ENCODE measurements around the gene GPR12. TPM values are rescaled to one million over a fixed set of nuclear protein-coding genes. Genes with fewer than 3 reads are reported as not detected.
"Not testable (repeated sequence)": the region's sequence is repeated elsewhere in the genome, so short reads cannot be mapped to it uniquely, and the experiment has no call there.

GPR12 gene
- total RNA-seq, 2 donors from 2014 or later = not detected

DNA sequence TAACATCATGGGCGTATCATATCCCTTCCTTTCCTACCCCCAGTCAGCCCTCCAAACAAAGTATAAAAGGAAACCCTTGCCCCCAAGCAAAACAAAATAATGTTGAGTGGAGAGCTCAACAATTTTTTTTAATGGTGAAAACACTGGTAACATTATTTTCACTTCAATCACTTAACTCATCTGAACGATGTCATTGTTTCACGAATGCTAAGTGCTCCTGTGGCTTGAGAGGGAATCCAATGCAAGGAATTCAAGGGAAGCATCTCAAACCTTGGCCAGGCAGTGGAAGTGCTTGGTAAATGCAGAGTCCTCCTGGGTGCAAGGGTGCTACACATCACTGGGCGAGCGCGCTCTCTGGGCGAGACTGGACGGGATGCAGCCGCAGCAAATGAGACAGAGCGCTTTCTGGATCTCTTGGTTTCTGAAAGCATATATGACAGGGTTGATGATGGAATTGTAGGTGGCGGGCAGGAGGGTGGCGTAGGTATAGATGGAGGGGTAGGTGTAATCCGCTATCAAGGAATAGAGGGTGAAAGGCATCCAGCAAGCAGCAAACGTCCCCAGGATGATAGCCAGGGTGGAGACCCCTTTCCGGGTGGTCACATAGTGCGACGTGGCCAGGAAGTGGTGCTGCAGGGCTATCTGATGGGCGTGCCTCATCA lies 2.0 kb downstream of the GPR12 start:
- no peaks in the 10 kb centered on the region for H3K9me3 Mint-ChIP-seq
- no peak overlapping the region for H3K27ac Mint-ChIP-seq
- ATAC-seq (no peak), DNase-seq (ENCODE audit: low spot score in 2 of 2) (no peak)
- peaks cover 0 to 20% of the 10 kb centered on the region in 2 donors for H3K36me3 Mint-ChIP-seq

DNA sequence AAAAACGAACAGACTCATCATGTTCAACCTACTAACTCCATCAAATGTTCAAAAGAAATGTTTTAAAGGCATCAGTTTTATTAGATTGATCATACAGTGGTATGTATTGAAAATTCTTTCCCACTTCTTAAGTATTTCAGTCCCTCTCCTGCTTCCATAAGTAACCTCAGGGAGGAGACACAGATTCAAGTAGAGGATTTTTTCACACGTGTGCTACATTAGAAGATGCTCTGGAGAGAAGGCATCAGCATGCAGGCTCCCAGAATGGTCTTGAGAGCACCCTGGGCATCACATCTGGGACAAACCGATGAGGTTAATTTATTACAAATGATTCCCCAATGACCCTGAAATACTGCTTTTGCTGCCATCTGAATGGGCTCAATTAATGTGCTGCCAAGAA lies 3.6 kb downstream of the GPR12 start:
- Mint-ChIP-seq H3K36me3 (peaks cover 0 to 18% of the 10 kb centered on the region in 2 donors), H3K9me3 (no peaks in the 10 kb centered on the region), H3K27ac (no peak overlapping the region)
- no peak for DNase-seq (ENCODE audit: low spot score in 2 of 2)
- ATAC-seq = no peak

DNA sequence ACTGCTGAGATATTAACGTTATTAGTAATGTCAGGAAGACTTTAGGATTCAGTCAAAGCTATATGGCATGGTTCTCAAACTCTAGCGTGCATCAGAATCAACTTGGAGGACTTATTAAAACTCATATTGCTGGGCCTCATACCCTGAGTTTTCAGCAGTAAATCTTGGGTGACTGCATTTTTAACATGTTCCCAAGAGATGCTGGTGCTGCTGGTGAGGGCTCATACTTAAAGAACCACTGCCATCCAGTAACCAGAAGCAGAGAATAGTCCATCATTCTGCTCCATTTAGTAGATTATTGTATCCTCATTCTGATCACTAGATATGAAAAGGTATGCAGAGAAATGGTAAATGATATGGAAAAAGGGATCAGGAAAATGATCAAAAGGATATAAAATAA lies 7.9 kb downstream of the GPR12 start:
- DNase-seq (ENCODE audit: low spot score in 2 of 2) (no peak), ATAC-seq (no peak)
- no peaks in the 10 kb centered on the region for H3K9me3 Mint-ChIP-seq
- no peaks in the 10 kb centered on the region for H3K36me3 Mint-ChIP-seq
- H3K27ac Mint-ChIP-seq = no peak overlapping the region

DNA sequence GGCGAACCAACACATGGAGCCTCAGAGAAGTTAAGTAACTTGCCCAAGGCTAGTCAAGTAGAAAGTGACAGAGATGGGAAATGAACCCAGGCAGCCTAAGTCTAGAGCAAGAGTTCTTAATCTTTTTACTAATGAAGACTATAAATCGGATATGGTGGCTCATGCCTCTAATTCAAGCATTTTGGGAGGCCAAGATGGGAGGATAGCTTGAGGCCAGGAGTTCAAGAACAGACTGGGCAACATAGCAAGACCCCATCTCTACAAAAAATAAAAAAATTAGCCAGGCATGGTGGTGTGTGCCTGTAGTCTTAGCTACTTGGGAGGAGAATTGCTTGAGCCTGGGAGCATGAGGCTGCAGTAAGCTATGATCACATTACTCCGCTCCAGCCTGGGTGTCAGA lies 10.7 kb downstream of the GPR12 start:
- no peak for DNase-seq (ENCODE audit: low spot score in 2 of 2)
- Mint-ChIP-seq H3K9me3 (no peaks in the 10 kb centered on the region), H3K36me3 (no peaks in the 10 kb centered on the region), H3K27ac (no peak overlapping the region)
- ATAC-seq = no peak

DNA sequence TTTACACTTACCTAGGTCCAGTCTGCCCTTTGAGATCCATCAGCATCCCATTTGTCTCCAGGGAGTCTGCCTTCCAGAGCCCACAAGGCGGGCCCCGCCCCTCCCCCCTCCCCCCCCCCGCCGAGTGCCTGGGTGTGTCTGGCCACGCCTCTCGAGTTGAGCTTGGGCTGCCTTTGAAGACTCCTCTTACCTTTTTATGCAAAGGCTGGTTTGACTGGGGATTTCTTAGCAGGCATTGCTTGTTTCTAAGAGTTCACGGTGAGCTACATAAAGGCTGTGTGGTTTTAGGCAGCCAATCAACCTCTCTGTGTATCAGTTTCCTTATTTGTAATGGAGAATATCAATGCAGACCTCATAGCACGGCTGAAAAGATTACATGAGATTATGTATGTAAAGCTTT lies 11.3 kb downstream of the GPR12 start:
- ATAC-seq (peak in 1 of 2 donors; percentile 66), DNase-seq (ENCODE audit: low spot score in 2 of 2) (no peak)
- Mint-ChIP-seq H3K27ac (no peak overlapping the region), H3K9me3 (no peaks in the 10 kb centered on the region), H3K36me3 (no peaks in the 10 kb centered on the region)

DNA sequence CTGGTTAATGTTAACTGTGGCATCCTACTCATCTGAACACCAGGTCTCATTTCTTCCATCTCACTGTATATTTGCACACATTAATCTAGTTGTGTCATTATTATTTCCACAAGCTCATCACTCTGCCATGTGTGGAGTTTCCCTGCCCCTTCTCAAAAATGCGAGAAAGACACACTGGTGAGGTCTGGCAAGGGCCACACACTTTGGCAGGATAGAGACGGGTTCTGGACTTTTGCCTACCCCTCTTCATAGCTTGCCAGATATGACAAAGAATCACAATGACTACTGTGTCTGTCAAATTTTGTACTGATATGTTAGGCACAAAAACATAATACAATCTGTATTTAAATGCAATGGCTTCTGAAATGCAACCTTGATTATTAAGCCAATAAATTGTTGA lies 12.9 kb downstream of the GPR12 start:
- ATAC-seq (no peak), DNase-seq (ENCODE audit: low spot score in 2 of 2) (no peak)
- H3K36me3 Mint-ChIP-seq = no peaks in the 10 kb centered on the region
- H3K9me3 Mint-ChIP-seq = no peaks in the 10 kb centered on the region
- H3K27ac Mint-ChIP-seq = no peak overlapping the region

DNA sequence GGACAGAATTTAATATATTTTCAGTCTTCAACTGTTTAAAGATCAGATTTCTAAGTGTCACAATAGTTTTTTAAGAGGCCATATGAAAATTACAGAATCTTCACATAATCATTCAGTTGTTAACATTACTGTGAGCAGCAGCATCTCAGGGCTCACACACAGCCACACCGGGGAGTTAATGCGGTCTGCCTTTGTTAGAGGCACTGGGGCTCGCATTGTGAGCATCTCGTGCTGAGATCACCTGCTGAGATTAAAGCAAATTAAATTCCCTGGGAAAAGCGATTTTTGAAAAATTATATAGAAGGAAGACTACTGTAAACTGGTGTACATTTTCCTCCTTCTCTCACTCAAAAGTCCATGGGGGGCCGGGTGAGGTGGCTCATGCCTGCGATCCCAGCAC lies 16.6 kb downstream of the GPR12 start:
- DNase-seq (ENCODE audit: low spot score in 2 of 2) (no peak), ATAC-seq (no peak)
- H3K9me3 Mint-ChIP-seq = peaks cover 5 to 6% of the 10 kb centered on the region in 2 donors
- peaks cover 6 to 7% of the 10 kb centered on the region in 2 donors for H3K36me3 Mint-ChIP-seq
- no peak overlapping the region for H3K27ac Mint-ChIP-seq

DNA sequence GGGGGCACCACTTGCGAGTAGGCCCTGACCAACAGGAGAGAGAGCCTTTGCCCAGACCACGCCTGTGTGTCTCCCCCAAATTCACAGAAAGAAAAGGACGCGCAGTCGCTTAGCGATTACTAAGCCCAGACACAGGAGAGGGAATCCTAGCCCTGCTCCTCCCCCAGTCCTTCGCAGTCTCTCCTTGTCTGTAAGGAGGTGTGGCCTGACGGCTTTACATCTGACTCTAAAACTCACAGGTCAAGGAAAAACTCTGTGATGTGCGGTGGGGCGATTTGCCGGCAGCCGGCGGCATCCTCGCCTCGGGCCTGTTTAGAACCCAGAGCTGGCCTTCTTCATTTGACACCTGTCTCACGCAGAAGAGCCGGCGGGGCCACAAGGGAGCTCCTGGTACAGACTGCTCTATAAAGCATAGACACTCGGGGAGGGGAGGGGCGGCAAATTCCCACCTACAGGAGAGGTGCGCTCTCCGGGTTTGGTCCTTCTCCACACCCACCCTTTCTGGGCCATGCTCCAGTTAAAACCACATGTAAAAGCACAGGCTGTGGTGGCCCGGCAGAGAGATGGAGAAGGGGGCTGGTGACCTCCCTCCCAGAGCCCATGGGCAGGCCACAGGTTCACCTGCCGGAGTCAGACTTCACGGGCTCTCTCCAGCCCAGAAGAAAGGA lies 17.8 kb downstream of the GPR12 start:
- Mint-ChIP-seq H3K27ac (no peak overlapping the region), H3K36me3 (peaks cover 14 to 17% of the 10 kb centered on the region in 2 donors), H3K9me3 (peaks cover 7 to 15% of the 10 kb centered on the region in 2 donors)
- no peak for ATAC-seq
- DNase-seq (ENCODE audit: low spot score in 2 of 2) = no peak

DNA sequence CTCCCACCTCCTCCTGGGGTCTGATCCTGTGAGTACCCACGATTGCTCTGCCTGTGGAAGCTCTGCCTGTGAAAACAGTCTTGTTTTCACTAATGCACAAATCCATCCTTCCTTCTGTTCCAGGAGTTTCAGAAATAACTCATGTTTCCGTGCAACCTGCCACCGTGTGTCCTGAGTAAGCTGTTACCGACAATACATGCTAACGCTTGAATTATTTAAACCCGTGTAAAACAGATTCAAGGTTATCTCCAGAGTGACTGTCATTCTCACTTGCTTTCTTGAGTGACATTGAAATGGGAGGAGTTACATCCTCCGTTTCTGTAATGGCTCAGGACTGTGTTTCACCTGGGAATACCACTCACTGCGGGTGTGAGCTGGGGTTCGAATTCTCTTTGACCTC lies 24.9 kb downstream of the GPR12 start:
- no peak for ATAC-seq

DNA sequence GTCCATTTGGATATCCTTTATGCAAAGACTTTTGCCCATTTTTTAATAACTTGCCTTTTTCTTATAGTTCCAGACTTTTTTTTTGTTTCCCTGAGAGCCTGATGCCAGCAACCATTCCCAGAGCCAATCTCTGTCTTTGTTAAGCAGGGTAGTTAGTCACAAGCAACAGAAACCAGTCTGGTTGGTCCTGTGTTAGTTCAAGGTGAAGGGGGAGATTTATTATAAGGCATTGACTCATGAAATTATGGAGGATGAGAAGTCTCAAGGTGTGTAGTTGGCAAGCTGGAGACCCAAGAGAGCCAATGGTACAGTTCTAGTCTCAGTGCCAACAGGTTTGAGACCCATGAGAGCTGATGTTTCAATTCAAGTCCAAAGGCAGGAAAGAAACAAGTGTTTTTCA lies 33.0 kb downstream of the GPR12 start:
- Mint-ChIP-seq H3K27ac (no peak overlapping the region), H3K9me3 (peaks cover 0 to 1% of the 10 kb centered on the region in 2 donors), H3K36me3 (no peaks in the 10 kb centered on the region)
- DNase-seq (ENCODE audit: low spot score in 2 of 2) (no peak), ATAC-seq (no peak)

More for the DNA sequence above, 24.9 kb downstream of the GPR12 start:
- Mint-ChIP-seq H3K36me3 (peaks cover 14 to 22% of the 10 kb centered on the region in 2 donors), H3K27ac (no peak overlapping the region), H3K9me3 (peaks cover 10 to 18% of the 10 kb centered on the region in 2 donors)
- no peak for DNase-seq (ENCODE audit: low spot score in 2 of 2)

DNA sequence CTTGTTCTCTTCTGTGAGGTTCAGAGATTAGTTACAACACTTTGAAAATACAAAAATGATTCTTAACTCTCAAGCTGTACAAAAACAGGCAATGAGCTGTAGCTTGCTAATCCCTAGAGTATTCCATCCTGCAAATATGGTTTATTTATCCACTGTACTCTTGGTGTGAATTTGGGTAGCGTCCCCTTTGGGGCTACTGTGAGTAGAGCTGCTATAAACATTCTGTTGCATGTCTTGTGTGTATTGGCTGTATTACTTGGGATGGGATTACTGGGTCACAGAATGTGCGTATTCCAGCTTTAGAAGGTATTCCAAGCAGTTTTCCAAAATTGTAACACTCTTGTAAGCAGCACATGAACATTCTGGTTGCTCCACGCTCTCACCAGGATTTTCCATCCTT lies 33.5 kb downstream of the GPR12 start:
- no peak for ATAC-seq
- H3K36me3 Mint-ChIP-seq = no peaks in the 10 kb centered on the region
- DNase-seq (ENCODE audit: low spot score in 2 of 2) = no peak
- peaks cover 0 to 5% of the 10 kb centered on the region in 2 donors for H3K9me3 Mint-ChIP-seq
- H3K27ac Mint-ChIP-seq = no peak overlapping the region

DNA sequence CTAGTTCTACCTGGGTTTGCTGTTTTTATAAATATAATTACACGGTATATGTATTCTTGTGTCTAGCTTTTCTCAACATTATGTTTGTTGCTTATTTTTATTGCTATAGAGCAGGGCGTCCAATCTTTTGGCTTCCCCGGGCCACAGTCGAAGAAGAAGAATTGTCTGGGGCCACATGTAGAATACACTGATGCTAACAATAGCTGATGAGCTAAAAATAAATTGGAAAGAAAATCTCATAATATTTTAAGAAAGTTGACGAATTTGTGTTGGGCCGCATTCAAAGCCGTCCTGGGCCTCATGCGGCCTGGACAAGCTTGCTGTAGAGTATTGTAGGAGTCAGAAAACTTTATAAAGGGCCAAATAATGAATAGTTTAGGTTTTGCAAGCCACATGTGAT lies 33.9 kb downstream of the GPR12 start:
- DNase-seq (ENCODE audit: low spot score in 2 of 2) (no peak), ATAC-seq (no peak)
- H3K36me3 Mint-ChIP-seq = no peaks in the 10 kb centered on the region
- H3K9me3 Mint-ChIP-seq = peaks cover 0 to 5% of the 10 kb centered on the region in 2 donors
- no peak overlapping the region for H3K27ac Mint-ChIP-seq

DNA sequence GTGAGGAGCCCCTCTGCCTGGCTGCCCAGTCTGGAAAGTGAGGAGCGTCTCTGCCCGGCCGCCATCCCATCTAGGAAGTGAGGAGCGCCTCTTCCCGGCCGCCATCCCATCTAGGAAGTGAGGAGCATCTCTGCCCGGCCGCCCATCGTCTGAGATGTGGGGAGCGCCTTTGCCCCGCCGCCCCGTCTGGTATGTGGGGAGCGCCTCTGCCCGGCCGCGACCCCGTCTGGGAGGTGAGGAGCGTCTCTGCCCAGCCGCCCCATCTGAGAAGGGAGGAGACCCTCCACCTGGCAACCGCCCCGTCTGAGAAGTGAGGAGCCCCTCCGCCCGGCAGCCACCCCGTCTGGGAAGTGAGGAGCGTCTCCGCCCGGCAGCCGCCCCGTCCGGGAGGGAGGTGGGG lies 37.0 kb downstream of the GPR12 start:
- not testable (repeated sequence) for ATAC-seq; H3K27ac Mint-ChIP-seq; DNase-seq (ENCODE audit: low spot score in 2 of 2); H3K9me3 Mint-ChIP-seq; H3K36me3 Mint-ChIP-seq

DNA sequence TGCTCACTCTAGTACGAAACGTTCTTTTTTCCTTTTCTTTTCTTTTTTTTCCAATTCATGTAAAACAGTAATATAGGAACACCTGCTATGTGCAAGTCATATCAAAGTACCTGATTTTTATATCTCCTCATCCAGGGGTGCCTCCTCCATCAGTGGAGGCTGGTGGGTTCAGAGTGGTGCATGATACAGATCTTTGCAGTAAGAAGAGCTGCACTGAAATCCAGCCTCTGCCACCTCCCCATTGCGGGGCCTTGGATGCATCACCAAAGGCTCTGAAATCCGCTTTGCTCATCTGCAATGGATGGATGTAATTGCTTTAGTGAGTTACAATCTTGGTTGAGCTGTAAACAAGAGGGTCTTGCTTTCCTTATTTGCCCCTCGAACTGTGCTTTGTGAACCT lies 38.3 kb downstream of the GPR12 start:
- ATAC-seq (no peak), DNase-seq (ENCODE audit: low spot score in 2 of 2) (no peak)
- Mint-ChIP-seq H3K36me3 (no peaks in the 10 kb centered on the region), H3K27ac (no peak overlapping the region), H3K9me3 (peaks cover 0 to 5% of the 10 kb centered on the region in 2 donors)

DNA sequence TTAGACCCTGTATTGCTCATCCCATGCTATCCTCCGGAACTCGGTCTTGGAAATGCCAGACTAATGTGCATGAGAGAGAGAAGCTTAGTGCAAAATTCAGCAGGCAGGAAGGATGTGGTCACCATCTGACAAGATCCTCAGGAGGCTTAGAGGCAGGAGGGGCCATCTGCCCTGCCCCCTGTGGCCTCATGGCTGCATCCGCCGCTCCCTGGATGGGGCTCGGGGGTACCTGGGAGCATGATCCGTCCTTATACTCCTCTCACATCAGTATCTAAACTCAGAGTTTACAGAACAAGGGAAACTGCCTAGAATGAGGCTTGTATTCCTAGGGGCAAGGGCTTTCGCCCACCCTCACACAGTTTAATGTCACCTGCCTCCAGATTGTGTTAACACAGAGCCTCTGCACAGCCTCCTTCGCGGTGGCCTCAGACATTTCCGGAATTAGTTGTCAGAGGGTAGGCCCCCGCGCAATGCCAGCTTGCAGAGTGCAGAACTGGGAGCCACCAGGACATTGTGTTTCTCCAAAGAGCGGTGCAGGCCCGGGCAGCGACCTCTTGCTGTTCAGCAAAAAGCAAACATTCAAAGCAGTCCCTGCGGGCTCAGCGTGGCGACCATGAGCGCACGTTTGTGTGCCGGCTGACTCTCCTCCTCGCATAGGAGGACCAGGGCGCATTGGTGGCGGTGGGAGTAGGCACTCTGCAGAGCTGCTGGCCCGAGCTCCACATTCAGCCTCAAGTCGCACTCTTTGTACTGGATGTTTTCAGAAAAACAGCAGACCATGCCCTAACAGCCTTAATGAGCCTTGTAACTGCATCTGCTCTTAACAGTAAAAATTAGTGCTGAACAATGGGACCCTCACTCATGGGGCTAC lies 39.1 kb downstream of the GPR12 start:
- no peaks in the 10 kb centered on the region for H3K36me3 Mint-ChIP-seq
- H3K27ac Mint-ChIP-seq = peak overlapping the region in 1 of 2 donors; percentile 70
- ATAC-seq = peak; percentile 74 to 80
- H3K9me3 Mint-ChIP-seq = peaks cover 0 to 5% of the 10 kb centered on the region in 2 donors
- DNase-seq (ENCODE audit: low spot score in 2 of 2) = peak in 1 of 2 donors; percentile 22

DNA sequence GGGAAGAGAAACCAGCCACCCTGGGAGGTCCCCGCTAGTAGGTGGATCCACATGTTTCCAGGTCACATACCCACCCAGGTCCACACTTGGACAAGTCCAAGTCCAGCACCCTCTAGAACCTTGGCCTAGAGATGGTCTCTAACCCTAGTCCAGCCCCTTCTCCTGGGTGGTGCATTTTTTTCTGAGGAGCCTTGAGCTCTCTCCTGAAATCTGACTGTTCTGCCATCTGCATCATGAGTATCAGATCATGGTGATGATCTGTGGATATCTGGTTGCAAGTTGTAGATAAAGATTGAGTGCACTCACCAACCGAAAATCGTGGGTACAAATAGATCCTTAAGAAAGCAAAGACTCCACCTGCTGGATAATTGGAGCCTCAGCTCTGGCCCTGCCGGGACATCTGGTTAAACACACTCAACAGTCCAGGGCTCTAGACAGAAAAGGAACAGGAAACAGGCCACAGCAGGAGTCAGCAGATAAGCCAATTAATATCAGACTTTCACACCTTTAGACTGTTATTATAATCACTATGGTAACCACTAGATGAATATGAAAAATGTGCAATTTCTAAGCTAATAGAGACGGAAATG lies 41.1 kb downstream of the GPR12 start:
- ATAC-seq = no peak
- Mint-ChIP-seq H3K36me3 (no peaks in the 10 kb centered on the region), H3K9me3 (peaks cover 0 to 5% of the 10 kb centered on the region in 2 donors), H3K27ac (no peak overlapping the region)
- DNase-seq (ENCODE audit: low spot score in 2 of 2) = no peak

DNA sequence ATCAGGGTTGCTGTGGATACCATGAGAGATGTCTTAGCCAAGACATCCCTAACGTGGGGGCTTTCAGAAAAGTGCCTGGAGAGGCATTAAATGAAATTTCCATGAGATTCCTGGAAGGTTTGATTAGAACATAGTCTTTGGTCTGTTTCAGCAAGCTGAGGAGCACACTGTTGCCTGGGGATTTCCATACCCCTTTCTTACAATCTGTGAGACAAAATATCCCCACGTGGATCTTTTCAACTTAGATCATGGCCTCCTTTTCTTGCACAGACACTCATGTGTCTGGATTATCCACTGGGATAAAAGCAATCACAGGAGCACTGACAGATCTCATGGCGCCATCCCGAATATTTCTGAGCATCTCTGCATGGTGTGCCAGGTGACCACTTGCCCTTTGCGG lies 41.7 kb downstream of the GPR12 start:
- Mint-ChIP-seq H3K27ac (no peak overlapping the region), H3K36me3 (no peaks in the 10 kb centered on the region), H3K9me3 (peaks cover 0 to 5% of the 10 kb centered on the region in 2 donors)
- ATAC-seq (no peak), DNase-seq (ENCODE audit: low spot score in 2 of 2) (no peak)

All from activated naive CD4-positive, alpha-beta T cell treated with anti-CD3 and anti-CD28 coated beads, Interleukin-2, amount 50 U/mL, for 72 hours (primary cell).